Keratinocyte (primary cell): ENCODE data around the gene NTN1. TPM values are rescaled to one million over a fixed set of nuclear protein-coding genes. Genes with fewer than 3 reads are reported as not detected.

ENCODE experiments used
- DNase-seq: peaks from one replicate; pipeline ENCODE4 v3.0.0-alpha.2; 2011; ENCODE audit warnings: low read depth, missing footprints, low spot score
- FAIRE-seq: peaks from 2 replicates; lab custom pipeline; 2011; peaks lifted over from hg19 to GRCh38; lab: Jason Lieb, UNC
- H2AFZ ChIP-seq: 2 replicates; pipeline ENCODE4 v1.6.0; 2012; ENCODE audit warnings: low read length, control low read depth, inconsistent platforms; ENCODE audit not compliant: control insufficient read depth
- H3K27ac ChIP-seq: 2 replicates; pipeline ENCODE4 v1.5.1; 2011; ENCODE audit warnings: low read length; ENCODE audit not compliant: control insufficient read depth, insufficient read depth
- H3K27me3 ChIP-seq: 3 replicates; pipeline ENCODE4 v1.6.0; 2011; ENCODE audit warnings: low read length; ENCODE audit not compliant: control insufficient read depth, insufficient read depth; ENCODE audit errors: extremely low read depth
- H3K36me3 ChIP-seq, 2 experiments: 2 replicates in 1 of 2; 3 replicates in 1 of 2; pipeline ENCODE4 v1.5.1; 2011; ENCODE audit warnings: low read length in 2 of 2, mild to moderate bottlenecking in 1 of 2; ENCODE audit not compliant: control insufficient read depth in 2 of 2, insufficient read depth in 2 of 2; ENCODE audit errors: extremely low read depth in 1 of 2
- H3K4me1 ChIP-seq: 3 replicates; pipeline ENCODE4 v1.5.1; 2011; ENCODE audit warnings: low read length; ENCODE audit not compliant: control insufficient read depth, insufficient read depth; ENCODE audit errors: extremely low read depth
- H3K4me2 ChIP-seq: 3 replicates; pipeline ENCODE4 v1.6.0; 2011; ENCODE audit warnings: low read depth, low read length; ENCODE audit not compliant: control insufficient read depth, insufficient read depth; ENCODE audit errors: extremely low read depth
- H3K4me3 ChIP-seq, 3 experiments: fragments of 200-600 bp in 1 of 3; sonication (generic) in 1 of 3; 2 replicates in 2 of 3; 3 replicates in 1 of 3; pipeline ENCODE4 v1.5.1; 2011 to 2016; ENCODE audit warnings: low read length in 3 of 3, mild to moderate bottlenecking in 3 of 3, control low read depth in 2 of 3, inconsistent platforms in 1 of 3, low read depth in 1 of 3, mixed read lengths in 1 of 3, mixed run types in 1 of 3, moderate library complexity in 1 of 3; ENCODE audit not compliant: control insufficient read depth in 2 of 3, insufficient read depth in 2 of 3; ENCODE audit errors: extremely low read depth in 1 of 3
- H3K79me2 ChIP-seq: 2 replicates; pipeline ENCODE4 v1.6.0; 2012; ENCODE audit warnings: low read length; ENCODE audit not compliant: control insufficient read depth, insufficient read depth
- H3K9ac ChIP-seq: 3 replicates; pipeline ENCODE4 v1.6.0; 2011; ENCODE audit warnings: low read length; ENCODE audit not compliant: control insufficient read depth, insufficient read depth; ENCODE audit errors: extremely low read depth
- H3K9me1 ChIP-seq: 3 replicates; pipeline ENCODE4 v1.6.0; 2011; ENCODE audit warnings: low read length; ENCODE audit not compliant: control insufficient read depth, insufficient read depth; ENCODE audit errors: extremely low read depth
- H3K9me3 ChIP-seq: 2 replicates; pipeline ENCODE4 v1.5.1; 2012; ENCODE audit warnings: low read depth, low read length; ENCODE audit not compliant: control insufficient read depth
- H4K20me1 ChIP-seq: 3 replicates; pipeline ENCODE4 v1.6.0; 2011; ENCODE audit warnings: low read length; ENCODE audit not compliant: control insufficient read depth, insufficient read depth; ENCODE audit errors: extremely low read depth
- EZH2 ChIP-seq: IDR thresholded peaks from one replicate; pipeline ENCODE4 v1.6.1; 2012; ENCODE audit warnings: inconsistent platforms, mild to moderate bottlenecking, low read length, moderate library complexity
- dilution Hi-C: fragments of 300-500 bp; cut with MboI; formaldehyde crosslinking; loops from one replicate; pipeline ENCODE4 v1.7.0; 2020; ENCODE audit warnings: low sequenced_read_pairs; ENCODE audit not compliant: extremely low pct_ligation_motif_present
- polyA plus RNA-seq, 5 experiments: library from polyadenylated mRNA; depleted of rRNA in 3 of 5; stranded (reverse) in 3 of 5; stranded (forward) in 1 of 5; unstranded in 1 of 5; fragments of >200 nt; gene quantifications; 1 replicate in 1 of 5; 2 replicates in 3 of 5; 3 replicates in 1 of 5; pipeline versions ENCODE4 v1.2.1 to v1.2.3, GENCODE V29; 2011 to 2012; ENCODE audit warnings: missing spikeins in 2 of 5, low read depth in 1 of 5, low replicate concordance in 1 of 5
- TF ChIP-seq, protein P1 (sequence below), 3 experiments: IDR thresholded peaks in 1 of 3; conservative IDR thresholded peaks in 1 of 3; optimal IDR thresholded peaks in 1 of 3; 2 replicates in 2 of 3; 3 replicates in 1 of 3; pipeline versions ENCODE3 to v1.5.1; 2011; ENCODE audit warnings: low read length in 3 of 3, mild to moderate bottlenecking in 3 of 3, moderate library complexity in 2 of 3, control low read depth in 1 of 3, inconsistent platforms in 1 of 3; ENCODE audit not compliant: insufficient read depth in 2 of 3; ENCODE audit errors: extremely low read depth in 1 of 3

Gene NTN1
- polyA plus RNA-seq, 1 donor (not counting 4 experiments of a cell fraction or from before 2014, with no cell fraction given) = 0.10 TPM

- Histone ChIP-seq H3K4me2 (no peak overlapping the region), H3K9me3 (no peaks in the 10 kb centered on the region), H3K4me3 (no peak overlapping the region), H3K79me2 (no peaks in the 10 kb centered on the region), H3K4me1 (peaks cover 6% of the 10 kb centered on the region), H3K27me3 (peaks cover 4% of the 10 kb centered on the region), H3K27ac (no peak overlapping the region), H3K9me1 (no peaks in the 10 kb centered on the region), H3K36me3 (no peaks in the 10 kb centered on the region), H4K20me1 (no peaks in the 10 kb centered on the region), H2AFZ (no peak overlapping the region), H3K9ac (no peak overlapping the region)
- dilution Hi-C loops = no loop called here
- DNase-seq (no peak), FAIRE-seq (no peak)
- TF ChIP-seq EZH2 = no peak
- TF ChIP-seq, protein P1, sequence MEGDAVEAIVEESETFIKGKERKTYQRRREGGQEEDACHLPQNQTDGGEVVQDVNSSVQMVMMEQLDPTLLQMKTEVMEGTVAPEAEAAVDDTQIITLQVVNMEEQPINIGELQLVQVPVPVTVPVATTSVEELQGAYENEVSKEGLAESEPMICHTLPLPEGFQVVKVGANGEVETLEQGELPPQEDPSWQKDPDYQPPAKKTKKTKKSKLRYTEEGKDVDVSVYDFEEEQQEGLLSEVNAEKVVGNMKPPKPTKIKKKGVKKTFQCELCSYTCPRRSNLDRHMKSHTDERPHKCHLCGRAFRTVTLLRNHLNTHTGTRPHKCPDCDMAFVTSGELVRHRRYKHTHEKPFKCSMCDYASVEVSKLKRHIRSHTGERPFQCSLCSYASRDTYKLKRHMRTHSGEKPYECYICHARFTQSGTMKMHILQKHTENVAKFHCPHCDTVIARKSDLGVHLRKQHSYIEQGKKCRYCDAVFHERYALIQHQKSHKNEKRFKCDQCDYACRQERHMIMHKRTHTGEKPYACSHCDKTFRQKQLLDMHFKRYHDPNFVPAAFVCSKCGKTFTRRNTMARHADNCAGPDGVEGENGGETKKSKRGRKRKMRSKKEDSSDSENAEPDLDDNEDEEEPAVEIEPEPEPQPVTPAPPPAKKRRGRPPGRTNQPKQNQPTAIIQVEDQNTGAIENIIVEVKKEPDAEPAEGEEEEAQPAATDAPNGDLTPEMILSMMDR (optimal IDR thresholded peaks at IDR 0.05 in 1 of 3, IDR thresholded peaks at IDR 0.05 in 1 of 3, conservative IDR thresholded peaks at IDR 0.05 in 1 of 3; ENCODE audit: extremely low read depth in 1 of 3, insufficient read depth in 2 of 3, low read length in 3 of 3) = no peak
Measured at GRCh38 chr17:9071811-9072498, 50.6 kb downstream of the NTN1 start.

DNA sequence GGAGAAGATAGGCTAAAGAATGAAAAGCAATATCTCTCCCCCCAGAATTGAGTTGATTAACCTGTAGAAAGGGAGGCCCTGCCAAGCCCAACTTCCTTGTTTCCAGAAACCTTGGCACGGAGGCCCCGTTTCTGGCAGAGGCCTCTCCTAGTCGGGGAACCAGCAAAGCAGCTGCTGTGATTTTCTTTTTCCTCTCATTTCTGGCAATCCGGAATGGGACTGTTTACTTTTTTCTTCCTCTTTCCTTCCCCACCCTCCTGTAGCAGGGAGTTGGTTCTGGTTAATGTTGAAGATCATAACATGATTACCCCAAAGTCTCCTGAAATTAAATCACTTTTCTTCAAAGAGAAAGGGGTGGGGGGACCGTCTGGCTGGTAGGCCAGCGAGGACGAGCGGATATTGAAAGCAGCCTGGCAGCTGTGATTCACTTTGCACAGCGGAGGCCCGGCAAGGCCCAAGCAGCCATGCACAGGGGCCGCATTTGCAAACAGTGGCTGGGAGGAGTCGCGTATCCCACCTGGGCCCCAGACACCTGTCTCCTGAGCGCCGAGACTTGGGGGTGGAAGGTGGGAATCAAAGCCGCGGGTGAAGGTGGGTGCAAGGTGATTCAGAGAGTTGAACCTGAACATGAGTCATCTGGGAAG is 51.5 kb downstream of the NTN1 start:
- Histone ChIP-seq H3K4me1 (peaks cover 6% of the 10 kb centered on the region), H3K4me3 (no peak overlapping the region), H3K79me2 (no peaks in the 10 kb centered on the region), H3K27me3 (peaks cover 4% of the 10 kb centered on the region), H3K27ac (no peak overlapping the region), H4K20me1 (no peaks in the 10 kb centered on the region), H3K36me3 (no peaks in the 10 kb centered on the region), H3K4me2 (peak overlapping the region; percentile 27), H2AFZ (peak overlapping the region; percentile 27), H3K9ac (no peak overlapping the region), H3K9me3 (no peaks in the 10 kb centered on the region), H3K9me1 (no peaks in the 10 kb centered on the region)
- DNase-seq (no peak), FAIRE-seq (no peak)
- dilution Hi-C loops = no loop called here
- TF ChIP-seq, protein P1 (optimal IDR thresholded peaks at IDR 0.05 in 1 of 3, IDR thresholded peaks at IDR 0.05 in 1 of 3, conservative IDR thresholded peaks at IDR 0.05 in 1 of 3; ENCODE audit: extremely low read depth in 1 of 3, insufficient read depth in 2 of 3, low read length in 3 of 3) = no peak
